HCT116 (cell line): ENCODE results near the gene CHM. TPM values are rescaled to one million over a fixed set of nuclear protein-coding genes. Genes with fewer than 3 reads are reported as not detected.

Source experiments
- CBX3 ChIP-seq: IDR thresholded peaks from 2 replicates; pipeline ENCODE4 v1.6.1; 2012; ENCODE audit warnings: low read depth
- ELF1 ChIP-seq: IDR thresholded peaks from 2 replicates; pipeline ENCODE4 v1.6.1; 2012; ENCODE audit warnings: low read depth, borderline replicate concordance
- FOSL1 ChIP-seq: IDR thresholded peaks from 2 replicates; pipeline ENCODE4 v1.6.1; 2012; ENCODE audit warnings: low read depth
- POLR2AphosphoS5 ChIP-seq: IDR thresholded peaks from 2 replicates; pipeline ENCODE4 v1.6.1; 2011; ENCODE audit warnings: mild to moderate bottlenecking, low read depth, low read length, moderate library complexity
- microRNA counts: library from miRNA; unstranded; fragments of <30 nt; microRNA quantifications from one replicate; lab custom pipeline; 2015
- microRNA-seq: library from miRNA; unstranded; fragments of <30 nt; microRNA quantifications from one replicate; pipeline ENCODE4, GENCODE V29; 2016; ENCODE audit warnings: borderline number of aligned reads
- total RNA-seq: library from RNA; stranded (reverse); gene quantifications from one replicate; pipeline ENCODE4 v1.2.1, GENCODE V29; 2021; ENCODE audit not compliant: unreplicated experiment

Gene CHM
- total RNA-seq, 1 experiment from 2014 or later, result 17.1 TPM

- TF ChIP-seq FOSL1, result no peak
- no peak for TF ChIP-seq POLR2AphosphoS5
- no peak for TF ChIP-seq CBX3
- TF ChIP-seq ELF1, result no peak
These were observed 232.1 kb downstream of the CHM start (continued) for GRCh38 chrX:85815203-85815751.

MicroRNAs encoded within 50 kb of the gene (microRNA counts, 767-probe panel; counts per million panel counts)
- not detected for microRNA hsa-miR-1321 (lab: Ali Mortazavi, UCI)
- microRNA hsa-miR-361-3p (lab: Ali Mortazavi, UCI), result not detected
- not detected for microRNA hsa-miR-361-5p (lab: Ali Mortazavi, UCI)

Small RNAs within 50 kb of the gene (microRNA-seq; reads per million reads assigned to microRNA genes)
- not detected for gene MIR1321
- 3,079 reads per million, percentile 89 among the genes with 10 or more reads in this experiment for gene MIR361

Other genes with a start within 250 kb of the CHM start
- gene DACH2, start 100.9 kb upstream of the CHM start, total RNA-seq, result not detected